GM18526 (cell line): ENCODE results near the gene FGF12.

Source experiments
- POLR2A ChIP-seq: IDR thresholded peaks from 3 replicates; pipeline ENCODE4 v1.6.1; 2011; ENCODE audit not compliant: insufficient read length; ENCODE audit errors: extremely low read depth

Gene FGF12

DNA sequence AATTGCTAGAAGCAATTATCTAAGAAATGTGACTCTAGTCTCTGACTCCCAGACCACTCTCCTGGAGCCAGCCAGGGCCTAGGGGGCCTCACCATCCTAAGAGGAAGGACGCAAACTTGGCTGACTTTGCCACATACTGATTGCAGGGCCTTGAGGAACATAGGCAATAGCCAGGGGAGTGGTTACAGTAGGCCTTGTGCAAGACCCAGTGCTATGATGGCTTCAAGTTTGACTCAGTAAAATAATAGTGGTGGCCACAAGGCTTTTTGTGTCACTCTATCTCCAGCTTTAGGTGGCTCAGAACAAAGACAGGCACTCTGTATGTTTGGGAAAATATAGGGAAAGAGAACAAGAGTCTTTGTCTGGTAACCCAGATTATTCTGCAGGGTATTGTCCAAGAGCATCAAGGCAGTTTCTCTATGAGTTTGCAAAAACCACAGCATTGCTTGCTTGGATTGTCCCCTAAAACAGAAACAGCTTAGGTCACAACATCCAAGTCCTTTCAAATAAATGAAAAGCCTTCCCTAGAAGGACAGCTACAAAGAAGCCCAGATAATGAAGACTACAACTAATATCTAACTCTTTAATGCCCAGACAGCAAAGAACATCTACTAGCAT is 634.8 kb downstream of the FGF12 start:
- no peak for TF ChIP-seq POLR2A

DNA sequence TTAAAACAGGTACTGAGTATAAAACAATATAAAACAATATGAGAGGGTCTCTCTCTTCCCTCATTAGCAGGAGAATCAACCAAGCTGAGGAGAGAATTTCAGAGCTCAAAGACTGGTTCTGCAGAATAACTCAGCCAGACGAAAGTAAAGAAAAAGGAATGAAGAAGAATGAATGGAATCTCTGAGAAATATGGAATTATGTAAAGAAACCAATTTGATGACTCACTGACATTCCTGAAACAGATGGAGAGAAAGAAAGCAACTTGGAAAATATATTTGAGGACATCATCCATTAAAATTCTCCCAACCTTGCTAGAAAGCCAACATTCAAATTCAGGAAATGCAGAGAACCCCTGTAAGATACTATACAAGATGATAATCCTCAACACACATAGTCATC is 635.5 kb downstream of the FGF12 start:
- no peak for TF ChIP-seq POLR2A

DNA sequence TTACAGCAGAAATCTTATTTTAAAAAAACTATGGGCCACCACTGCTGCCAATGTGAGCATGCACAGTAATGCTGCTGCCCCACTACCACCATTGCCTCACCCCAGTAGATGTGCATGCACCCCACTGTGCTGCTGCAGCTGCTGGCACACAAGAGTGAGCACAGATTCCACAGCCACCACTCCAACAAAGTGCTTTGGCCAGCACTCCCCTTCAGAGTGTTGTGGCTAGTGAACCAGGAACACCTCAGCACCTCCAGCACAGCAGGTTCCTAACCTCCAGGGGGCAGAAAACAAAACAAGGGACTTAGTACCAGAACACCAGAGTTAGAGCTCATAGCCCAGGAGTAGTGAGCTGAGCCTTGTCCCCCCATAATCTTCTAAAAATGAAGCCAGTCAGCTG is 636.8 kb downstream of the FGF12 start:
- TF ChIP-seq POLR2A = no peak
